HepG2 (cell line): Measurements from ENCODE around the gene SLC26A4. TPM values are rescaled to one million over a fixed set of nuclear protein-coding genes. Genes with fewer than 3 reads are reported as not detected.

ENCODE experiments used
- ATAC-seq: fragments of 200-7000 bp; cut with Tn5 transposase; 3 replicates; pipeline ENCODE4 v1.9.1; 2020; ENCODE audit warnings: mild to moderate bottlenecking, moderate library complexity
- BruUV-seq: library from RNA; stranded (reverse); fragments of 400-500 nt; replicated peaks from 2 replicates; lab custom pipeline; 2021; lab: Mats Ljungman, UMichigan
- CTCF ChIA-PET: fragments of 300-600 bp; formaldehyde crosslinking; extraction: SDS; loops from one replicate; lab custom pipeline; 2021; ENCODE audit warnings: low total read pairs, inconsistent platforms, low intra/inter-chr PET ratio; lab: Yijun Ruan, JAX
- POLR2A ChIA-PET: fragments of 350-600 bp; sonication (Branson Sonifier 250); formaldehyde crosslinking; loops from one replicate; lab custom pipeline; 2020; ENCODE audit warnings: antibody characterized with exemption, inconsistent platforms; lab: Yijun Ruan, JAX
- DNase-seq: peaks from one replicate; pipeline ENCODE4 v3.0.0-alpha.2; 2015; ENCODE audit warnings: low spot score
- FAIRE-seq: peaks from 3 replicates; lab custom pipeline; 2011; peaks lifted over from hg19 to GRCh38; lab: Jason Lieb, UNC
- H2AFZ ChIP-seq: one replicate; pipeline ENCODE4 v1.6.1; 2011; ENCODE audit warnings: low read length, inconsistent platforms
- H3K27ac ChIP-seq: fragments of 300-600 bp; 3 replicates; pipeline ENCODE4 v1.8.0; 2011; ENCODE audit warnings: mixed run types, mild to moderate bottlenecking, mixed read lengths, low read length, inconsistent platforms; ENCODE audit not compliant: insufficient read depth; ENCODE audit errors: extremely low read length
- H3K27me3 ChIP-seq, 2 experiments: fragments of 200-600 bp in 1 of 2; 2 replicates in 1 of 2; 3 replicates in 1 of 2; pipeline versions ENCODE4 v1.6.0 to v1.8.0; 2011; ENCODE audit warnings: low read length in 2 of 2, mild to moderate bottlenecking in 2 of 2, moderate library complexity in 2 of 2, inconsistent platforms in 1 of 2; ENCODE audit not compliant: insufficient read depth in 2 of 2, control insufficient read depth in 1 of 2
- H3K36me3 ChIP-seq, 2 experiments: fragments of 200-600 bp in 1 of 2; replicated peaks in 1 of 2; 2 replicates in 1 of 2; 3 replicates in 1 of 2; pipeline versions ENCODE4 v1.5.1 to v1.8.0; 2011; ENCODE audit warnings: low read length in 2 of 2, inconsistent platforms in 1 of 2; ENCODE audit not compliant: insufficient read depth in 2 of 2, control insufficient read depth in 1 of 2
- H3K4me1 ChIP-seq: 2 replicates; pipeline ENCODE4 v1.5.1; 2012; ENCODE audit warnings: low read length, inconsistent platforms; ENCODE audit not compliant: insufficient read depth
- H3K4me2 ChIP-seq: 2 replicates; pipeline ENCODE4 v1.6.0; 2011; ENCODE audit warnings: low read depth, low read length, inconsistent platforms
- H3K4me3 ChIP-seq, 3 experiments: fragments of 200-600 bp in 1 of 3; sonication (generic), shearing (Covaris generic) in 1 of 3; replicated peaks in 1 of 3; 2 replicates each; pipeline ENCODE4 v1.5.1; 2011 to 2016; ENCODE audit warnings: low read length in 3 of 3, inconsistent platforms in 2 of 3, low read depth in 2 of 3, mild to moderate bottlenecking in 2 of 3, control low read depth in 1 of 3, mixed read lengths in 1 of 3; ENCODE audit not compliant: insufficient read depth in 1 of 3
- H3K79me2 ChIP-seq: one replicate; pipeline ENCODE4 v1.6.1; 2011; ENCODE audit warnings: low read length, inconsistent platforms; ENCODE audit not compliant: insufficient read depth
- H3K9ac ChIP-seq: 2 replicates; pipeline ENCODE4 v1.6.0; 2011; ENCODE audit warnings: mild to moderate bottlenecking, low read depth, low read length, inconsistent platforms; ENCODE audit not compliant: insufficient read depth
- H3K9me3 ChIP-seq: 2 replicates; pipeline ENCODE4 v1.5.1; 2012; ENCODE audit warnings: mild to moderate bottlenecking, low read length
- H4K20me1 ChIP-seq: 2 replicates; pipeline ENCODE4 v1.6.0; 2011; ENCODE audit warnings: inconsistent platforms, mild to moderate bottlenecking, low read length, moderate library complexity; ENCODE audit not compliant: insufficient read depth
- U2AF1 ChIP-seq: fragments of 200-400 bp; formaldehyde crosslinking; optimal IDR thresholded peaks from 2 replicates; pipeline ENCODE3; 2017; ENCODE audit warnings: mild to moderate bottlenecking, low read depth, low read length
- in situ Hi-C: cut with HindIII; loops from 2 replicates; pipeline ENCODE4 v1.10.0; 2017; ENCODE audit warnings: low pct_unique_long_range_greater_than_20kb; ENCODE audit not compliant: extremely low pct_ligation_motif_present
- intact Hi-C: fragments of 100-400 bp; cut with micrococcal nuclease; formaldehyde crosslinking; loops from one replicate; pipeline ENCODE4 v1.10.0; 2022; ENCODE audit not compliant: unreplicated experiment
- polyA plus RNA-seq, 8 experiments: library from polyadenylated mRNA; depleted of rRNA in 3 of 8; stranded (reverse) in 7 of 8; unstranded in 1 of 8; fragments of >200 nt; fragmentation: Illumina TruSeq in 4 of 8; extraction: Trizol in 4 of 8; gene quantifications; 2 replicates each; pipeline versions ENCODE4 v1.2.1 to v1.2.3, GENCODE V29; 2011 to 2016; ENCODE audit warnings: low read depth in 4 of 8, missing spikeins in 1 of 8, mixed read lengths in 1 of 8; ENCODE audit not compliant: insufficient read depth in 1 of 8
- total RNA-seq, 5 experiments: library from RNA; depleted of rRNA; stranded (reverse); fragments of >200 nt; fragmentation: Illumina TruSeq; extraction: Trizol; gene quantifications; 2 replicates each; pipeline ENCODE4 v1.2.3, GENCODE V29; 2016; ENCODE audit warnings: low read depth in 1 of 5
- TF ChIP-seq, protein P1 (sequence below): sonication (generic); formaldehyde crosslinking; IDR thresholded peaks from 2 replicates; pipeline ENCODE4 v1.4.0; 2020; ENCODE audit warnings: missing genetic modification reagents, borderline replicate concordance
- TF ChIP-seq, protein P2 (sequence below): sonication (generic); formaldehyde crosslinking; IDR thresholded peaks from 2 replicates; pipeline ENCODE4 v1.4.0; 2020; ENCODE audit warnings: missing genetic modification reagents, mild to moderate bottlenecking, borderline replicate concordance

Gene SLC26A4
- total and polyA plus RNA-seq, 2 of the 13 experiments (the other 11 are each of a cell fraction or from before 2014, with no cell fraction given), result 0.08 to 0.11 TPM

DNA sequence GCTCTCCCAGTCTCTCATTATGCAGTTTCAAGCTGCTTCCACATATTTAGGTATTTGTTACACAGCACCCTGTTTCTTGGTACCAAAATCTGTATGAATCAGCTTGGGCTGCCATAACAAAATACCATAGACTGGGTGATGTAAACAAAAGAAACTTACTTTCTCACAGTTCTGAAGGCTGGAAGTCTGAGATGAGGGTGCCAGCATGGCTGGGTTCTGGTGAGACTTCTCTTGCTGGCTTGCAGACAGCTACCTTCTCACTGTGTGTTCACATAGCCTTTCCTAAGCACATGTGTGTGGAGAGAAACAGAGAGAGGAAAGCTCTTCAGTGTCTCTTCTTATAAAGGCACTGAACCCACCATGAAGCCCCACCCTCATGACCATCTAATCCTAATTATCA, 67.6 kb downstream of the SLC26A4 start:
- POLR2A ChIA-PET, result no interaction called here
- Histone ChIP-seq H3K27ac (no peak overlapping the region), H3K79me2 (no peaks in the 10 kb centered on the region), H3K27me3 (no peaks in the 10 kb centered on the region), H3K9ac (no peak overlapping the region), H3K9me3 (no peaks in the 10 kb centered on the region), H2AFZ (no peak overlapping the region), H3K4me2 (no peak overlapping the region), H3K4me3 (no peak overlapping the region), H3K36me3 (no peaks in the 10 kb centered on the region), H3K4me1 (no peaks in the 10 kb centered on the region)
- intact Hi-C loops (loop anchor here (5.0 to 10.0 kb wide), 3 partner anchors 146 to 933 kb away; partner anchors contain the start of gene BCAP29), in situ Hi-C loops (loop anchor here (25.0 kb wide), 1 partner anchor 384 kb away; no protein-coding TSS in a partner anchor)
- FAIRE-seq (no peak), DNase-seq (no peak), ATAC-seq (no peak)
- BruUV-seq, result no TSS peak
- TF ChIP-seq U2AF1, result no peak
- TF ChIP-seq, protein P1, sequence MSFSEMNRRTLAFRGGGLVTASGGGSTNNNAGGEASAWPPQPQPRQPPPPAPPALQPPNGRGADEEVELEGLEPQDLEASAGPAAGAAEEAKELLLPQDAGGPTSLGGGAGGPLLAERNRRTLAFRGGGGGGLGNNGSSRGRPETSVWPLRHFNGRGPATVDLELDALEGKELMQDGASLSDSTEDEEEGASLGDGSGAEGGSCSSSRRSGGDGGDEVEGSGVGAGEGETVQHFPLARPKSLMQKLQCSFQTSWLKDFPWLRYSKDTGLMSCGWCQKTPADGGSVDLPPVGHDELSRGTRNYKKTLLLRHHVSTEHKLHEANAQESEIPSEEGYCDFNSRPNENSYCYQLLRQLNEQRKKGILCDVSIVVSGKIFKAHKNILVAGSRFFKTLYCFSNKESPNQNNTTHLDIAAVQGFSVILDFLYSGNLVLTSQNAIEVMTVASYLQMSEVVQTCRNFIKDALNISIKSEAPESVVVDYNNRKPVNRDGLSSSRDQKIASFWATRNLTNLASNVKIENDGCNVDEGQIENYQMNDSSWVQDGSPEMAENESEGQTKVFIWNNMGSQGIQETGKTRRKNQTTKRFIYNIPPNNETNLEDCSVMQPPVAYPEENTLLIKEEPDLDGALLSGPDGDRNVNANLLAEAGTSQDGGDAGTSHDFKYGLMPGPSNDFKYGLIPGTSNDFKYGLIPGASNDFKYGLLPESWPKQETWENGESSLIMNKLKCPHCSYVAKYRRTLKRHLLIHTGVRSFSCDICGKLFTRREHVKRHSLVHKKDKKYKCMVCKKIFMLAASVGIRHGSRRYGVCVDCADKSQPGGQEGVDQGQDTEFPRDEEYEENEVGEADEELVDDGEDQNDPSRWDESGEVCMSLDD (CRISPR knock-in tag), result no peak
- TF ChIP-seq, protein P2, sequence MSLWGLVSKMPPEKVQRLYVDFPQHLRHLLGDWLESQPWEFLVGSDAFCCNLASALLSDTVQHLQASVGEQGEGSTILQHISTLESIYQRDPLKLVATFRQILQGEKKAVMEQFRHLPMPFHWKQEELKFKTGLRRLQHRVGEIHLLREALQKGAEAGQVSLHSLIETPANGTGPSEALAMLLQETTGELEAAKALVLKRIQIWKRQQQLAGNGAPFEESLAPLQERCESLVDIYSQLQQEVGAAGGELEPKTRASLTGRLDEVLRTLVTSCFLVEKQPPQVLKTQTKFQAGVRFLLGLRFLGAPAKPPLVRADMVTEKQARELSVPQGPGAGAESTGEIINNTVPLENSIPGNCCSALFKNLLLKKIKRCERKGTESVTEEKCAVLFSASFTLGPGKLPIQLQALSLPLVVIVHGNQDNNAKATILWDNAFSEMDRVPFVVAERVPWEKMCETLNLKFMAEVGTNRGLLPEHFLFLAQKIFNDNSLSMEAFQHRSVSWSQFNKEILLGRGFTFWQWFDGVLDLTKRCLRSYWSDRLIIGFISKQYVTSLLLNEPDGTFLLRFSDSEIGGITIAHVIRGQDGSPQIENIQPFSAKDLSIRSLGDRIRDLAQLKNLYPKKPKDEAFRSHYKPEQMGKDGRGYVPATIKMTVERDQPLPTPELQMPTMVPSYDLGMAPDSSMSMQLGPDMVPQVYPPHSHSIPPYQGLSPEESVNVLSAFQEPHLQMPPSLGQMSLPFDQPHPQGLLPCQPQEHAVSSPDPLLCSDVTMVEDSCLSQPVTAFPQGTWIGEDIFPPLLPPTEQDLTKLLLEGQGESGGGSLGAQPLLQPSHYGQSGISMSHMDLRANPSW, result no peak
- TF ChIP-seq, all 625 proteins: peak for 0
- no peaks in the 10 kb centered on the region for H4K20me1 ChIP-seq
- CTCF ChIA-PET, result no interaction called here
